Stimulated activated CD8-positive, alpha-beta memory T cell treated with anti-CD3 and anti-CD28 coated beads, Interleukin-4, amount 100 ng/mL, for 4 hours (primary cell): ENCODE results near the gene NPR2.

Source experiments
- DNase-seq, 2 donors: peaks; one replicate each; pipeline ENCODE4 v3.0.0-alpha.2; 2020; ENCODE audit warnings: low read depth in 2 of 2, low spot score in 1 of 2

NPR2 gene

DNA sequence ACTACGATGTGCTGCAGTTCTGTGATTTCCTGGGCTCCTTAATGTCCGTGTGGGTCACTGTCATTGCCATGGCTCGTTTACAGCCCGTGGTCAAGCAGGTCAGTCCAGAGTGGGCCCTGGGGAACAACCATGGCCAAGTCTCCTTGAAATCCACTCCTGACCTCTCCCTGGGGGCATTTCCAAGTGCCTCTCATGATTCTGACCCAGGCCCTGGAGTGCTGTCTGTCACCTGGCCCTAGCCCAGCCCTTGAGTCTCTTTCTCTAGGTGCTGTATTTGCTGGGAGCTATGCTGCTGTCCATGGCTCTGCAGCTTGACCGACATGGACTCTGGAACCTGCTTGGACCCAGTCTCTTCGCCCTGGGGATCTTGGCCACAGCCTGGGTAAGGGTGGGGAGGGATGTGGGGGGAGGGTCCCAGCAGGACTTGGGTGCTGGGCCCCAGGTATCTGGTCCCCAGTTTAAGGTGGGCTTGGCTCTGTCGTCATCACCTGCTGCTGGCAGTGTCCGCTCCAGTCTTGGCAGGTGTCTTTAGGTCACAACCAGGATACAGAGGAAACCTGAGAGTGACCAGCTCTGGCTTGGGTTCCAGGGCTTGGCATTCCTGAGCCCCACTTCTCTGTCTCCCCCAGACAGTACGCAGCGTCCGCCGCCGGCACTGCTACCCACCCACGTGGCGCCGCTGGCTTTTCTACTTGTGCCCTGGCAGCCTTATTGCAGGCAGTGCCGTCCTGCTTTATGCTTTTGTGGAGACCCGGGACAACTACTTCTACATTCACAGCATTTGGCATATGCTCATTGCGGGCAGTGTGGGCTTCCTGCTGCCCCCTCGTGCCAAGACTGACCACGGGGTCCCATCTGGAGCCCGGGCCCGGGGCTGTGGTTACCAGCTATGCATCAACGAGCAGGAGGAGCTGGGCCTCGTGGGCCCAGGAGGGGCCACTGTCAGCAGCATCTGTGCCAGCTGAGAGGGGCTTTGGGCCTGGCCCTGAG lies 61.8 kb downstream of the NPR2 start:
- DNase-seq = no peak

DNA sequence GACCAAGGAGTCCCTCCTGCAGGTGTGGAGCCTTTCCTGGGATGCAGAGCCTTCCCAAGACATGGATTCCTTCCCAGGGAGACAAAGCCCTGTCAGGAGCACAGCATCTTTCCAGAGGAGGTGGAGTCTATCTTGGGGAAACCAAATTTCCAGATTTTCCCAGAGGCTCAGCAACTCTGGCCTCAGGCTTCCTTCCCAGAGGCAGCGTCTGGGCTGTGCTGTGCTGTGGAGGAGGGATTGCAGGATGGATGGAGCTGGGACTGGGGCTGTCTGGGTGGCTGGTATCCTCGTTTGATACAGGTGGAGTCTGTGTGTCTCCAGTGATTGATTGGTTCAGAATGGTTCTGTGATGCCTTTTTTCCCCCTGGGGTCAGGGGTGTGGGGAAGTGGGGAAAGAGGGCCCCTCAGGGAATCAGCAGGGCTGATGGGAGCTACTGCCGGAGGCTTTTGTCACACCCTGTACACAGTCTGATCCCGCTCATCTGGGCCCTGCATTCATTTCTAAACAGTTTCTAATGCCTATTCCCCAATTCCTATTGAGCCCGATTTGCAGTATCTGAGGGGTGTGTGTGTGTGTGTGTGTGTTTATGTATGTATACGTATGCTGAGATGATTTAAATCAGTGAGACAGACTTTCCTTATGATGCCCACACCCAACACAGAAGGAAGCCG lies 62.8 kb downstream of the NPR2 start:
- DNase-seq = no peak

DNA sequence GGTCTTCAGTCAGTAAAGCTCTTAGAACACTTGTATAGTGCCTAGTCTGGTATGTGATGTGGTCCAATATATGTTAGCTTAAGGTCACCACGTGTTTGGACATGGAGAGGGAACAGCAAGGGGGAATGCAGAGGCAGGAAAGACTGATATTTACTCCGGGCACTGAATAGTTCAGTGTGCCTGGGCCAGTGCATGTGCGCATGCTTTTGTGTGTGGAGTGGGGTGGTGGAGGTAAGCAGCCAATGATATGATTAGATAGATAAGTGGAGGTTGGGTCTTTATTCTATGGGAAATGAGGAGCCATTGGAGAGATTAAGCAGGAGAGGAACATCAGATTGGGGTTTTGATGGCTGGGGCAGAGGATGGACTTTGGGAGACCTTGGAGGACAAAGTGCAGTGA lies 64.8 kb downstream of the NPR2 start:
- DNase-seq = no peak

DNA sequence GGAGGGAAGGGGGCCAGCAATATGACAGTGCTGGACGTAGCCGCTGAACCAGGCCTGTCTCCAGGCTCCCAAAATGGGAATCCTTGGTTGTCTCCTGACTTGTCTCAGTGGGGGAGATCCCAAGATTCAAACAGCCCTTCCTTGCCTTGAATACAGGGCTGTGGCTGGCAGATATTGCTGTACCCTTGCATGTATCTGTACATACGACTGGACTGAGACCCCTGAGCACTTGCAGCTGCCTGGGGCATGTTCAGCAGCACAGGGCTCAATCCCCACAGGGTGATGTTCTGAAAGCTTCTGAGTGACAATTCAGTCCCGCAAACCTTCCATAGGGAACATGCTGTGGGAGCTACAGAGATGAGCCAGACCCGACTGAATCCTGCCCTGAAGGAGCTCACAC lies 65.5 kb downstream of the NPR2 start:
- DNase-seq = no peak

DNA sequence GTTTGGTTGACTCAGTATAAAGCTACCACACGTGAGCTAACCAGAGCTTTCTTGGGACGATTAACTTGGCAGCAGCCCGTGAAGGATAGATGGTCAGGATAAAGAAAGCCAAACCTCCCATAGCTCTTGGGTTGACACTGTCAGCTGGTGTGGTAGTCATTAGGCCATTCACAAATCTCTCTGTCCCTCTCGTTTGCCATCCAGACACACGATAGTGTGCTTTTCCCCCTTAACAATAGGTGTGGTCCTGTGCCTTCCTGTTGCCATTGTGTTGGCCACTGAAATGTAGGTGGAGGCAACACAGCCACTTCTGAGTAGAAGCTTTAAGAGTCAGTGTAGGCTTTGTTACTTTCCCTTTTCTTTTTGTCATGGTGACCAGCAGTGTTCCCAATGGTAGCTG lies 67.1 kb downstream of the NPR2 start:
- no peak for DNase-seq
